Embryonic facial prominence (tissue), 1 donor: ENCODE results near the gene GFPT1.
"Not testable (repeated sequence)": the region's sequence is repeated elsewhere in the genome, so short reads cannot be mapped to it uniquely, and the experiment has no call there.

ENCODE experiments used
- DNase-seq: peaks from one replicate; pipeline ENCODE4 v3.0.0-alpha.2; 2016; ENCODE audit errors: extremely low spot score

GFPT1 gene

GRCh38 chr2:69383176-69383812, 3.7 kb downstream of the GFPT1 start:
- DNase-seq, result no peak

GRCh38 chr2:69382547-69382946, 4.5 kb downstream of the GFPT1 start:
- no peak for DNase-seq

GRCh38 chr2:69381337-69381737, 5.7 kb downstream of the GFPT1 start:
- no peak for DNase-seq

- DNase-seq, result no peak
Measured at GRCh38 chr2:69380072-69380917, 6.7 kb downstream of the GFPT1 start.

- DNase-seq, result no peak
Measured at GRCh38 chr2:69376403-69376802, 10.6 kb downstream of the GFPT1 start.

- DNase-seq, result no peak
Measured at GRCh38 chr2:69375494-69376353, 11.3 kb downstream of the GFPT1 start.

- no peak for DNase-seq
Measured at GRCh38 chr2:69372767-69373166, 14.3 kb downstream of the GFPT1 start.

- no peak for DNase-seq
Measured at GRCh38 chr2:69369802-69370201, 17.2 kb downstream of the GFPT1 start.

GRCh38 chr2:69368588-69368987, 18.4 kb downstream of the GFPT1 start:
- DNase-seq, result no peak

- DNase-seq, result no peak
Measured at GRCh38 chr2:69359371-69359770, 27.7 kb downstream of the GFPT1 start.

- no peak for DNase-seq
Measured at GRCh38 chr2:69358914-69359313, 28.1 kb downstream of the GFPT1 start.

GRCh38 chr2:69356471-69356870, 30.6 kb downstream of the GFPT1 start:
- DNase-seq, result no peak

GRCh38 chr2:69354976-69355375, 32.1 kb downstream of the GFPT1 start:
- not testable (repeated sequence) for DNase-seq

- DNase-seq, result no peak
Measured at GRCh38 chr2:69353360-69353759, 33.7 kb downstream of the GFPT1 start.

- DNase-seq, result no peak
Measured at GRCh38 chr2:69348781-69349180, 38.2 kb downstream of the GFPT1 start.

- DNase-seq, result no peak
Measured at GRCh38 chr2:69345434-69345833, 41.6 kb downstream of the GFPT1 start.

GRCh38 chr2:69344305-69344704, 42.7 kb downstream of the GFPT1 start:
- no peak for DNase-seq

GRCh38 chr2:69340101-69340775, 46.8 kb downstream of the GFPT1 start:
- DNase-seq, result no peak

- DNase-seq, result no peak
Measured at GRCh38 chr2:69335311-69335710, 51.7 kb downstream of the GFPT1 start.

GRCh38 chr2:69333352-69333751, 53.7 kb downstream of the GFPT1 start:
- DNase-seq, result no peak

- DNase-seq, result no peak
Measured at GRCh38 chr2:69330781-69331180, 56.2 kb downstream of the GFPT1 start.

GRCh38 chr2:69322631-69323030, 64.4 kb downstream of the GFPT1 start:
- no peak for DNase-seq
